HEK293T (cell line): Measurements from ENCODE around the gene FRYL.

ENCODE experiments used
- CTCF ChIA-PET: fragments of 350-600 bp; formaldehyde crosslinking; extraction: SDS; loops from one replicate; lab custom pipeline; 2021; ENCODE audit warnings: antibody characterized with exemption, inconsistent platforms; lab: Yijun Ruan, JAX
- POLR2A ChIA-PET: fragments of 350-600 bp; formaldehyde crosslinking; extraction: SDS; loops from one replicate; lab custom pipeline; 2020; ENCODE audit warnings: antibody characterized with exemption, inconsistent platforms; lab: Yijun Ruan, JAX
- DNase-seq: peaks from one replicate; pipeline ENCODE4 v3.0.0; 2012; ENCODE audit warnings: mixed read lengths; ENCODE audit errors: extremely low spot score
- ARNT ChIP-seq: fragments of 450-650 bp; IDR thresholded peaks from 2 replicates; pipeline ENCODE4 v1.6.1; 2017; ENCODE audit warnings: mild to moderate bottlenecking
- BHLHE40 ChIP-seq: fragments of 450-650 bp; IDR thresholded peaks from 2 replicates; pipeline ENCODE4 v1.6.1; 2016; ENCODE audit warnings: mild to moderate bottlenecking, moderate library complexity, borderline replicate concordance
- CTBP1 ChIP-seq: fragments of 450-650 bp; IDR thresholded peaks from 2 replicates; pipeline ENCODE4 v1.6.1; 2016; ENCODE audit warnings: borderline replicate concordance
- ELF4 ChIP-seq: fragments of 450-650 bp; IDR thresholded peaks from 2 replicates; pipeline ENCODE4 v1.6.1; 2017; ENCODE audit warnings: antibody characterized with exemption
- FOXA1 ChIP-seq: fragments of 450-650 bp; IDR thresholded peaks from 2 replicates; pipeline ENCODE4 v1.6.1; 2016; ENCODE audit warnings: mild to moderate bottlenecking
- FOXK2 ChIP-seq: fragments of 450-650 bp; IDR thresholded peaks from 2 replicates; pipeline ENCODE4 v1.6.1; 2016; ENCODE audit warnings: mild to moderate bottlenecking
- FOXM1 ChIP-seq: fragments of 450-650 bp; IDR thresholded peaks from 2 replicates; pipeline ENCODE4 v1.6.1; 2017; ENCODE audit warnings: mild to moderate bottlenecking, borderline replicate concordance
- HDGF ChIP-seq: fragments of 450-650 bp; IDR thresholded peaks from 2 replicates; pipeline ENCODE4 v1.6.1; 2017; ENCODE audit warnings: antibody characterized with exemption, borderline replicate concordance
- L3MBTL2 ChIP-seq: fragments of 450-650 bp; conservative IDR thresholded peaks from 2 replicates; pipeline ENCODE4 v1.6.1; 2016; ENCODE audit warnings: mild to moderate bottlenecking
- LEF1 ChIP-seq: fragments of 450-650 bp; IDR thresholded peaks from 2 replicates; pipeline ENCODE4 v1.6.1; 2017; ENCODE audit warnings: mild to moderate bottlenecking, borderline replicate concordance
- NFRKB ChIP-seq: fragments of 450-650 bp; IDR thresholded peaks from 2 replicates; pipeline ENCODE4 v1.6.1; 2016; ENCODE audit warnings: mild to moderate bottlenecking, moderate library complexity
- PKNOX1 ChIP-seq: fragments of 450-650 bp; IDR thresholded peaks from 2 replicates; pipeline ENCODE4 v1.6.1; 2016
- SP1 ChIP-seq: fragments of 450-650 bp; IDR thresholded peaks from 2 replicates; pipeline ENCODE4 v1.6.1; 2017
- SUZ12 ChIP-seq: fragments of 450-650 bp; IDR thresholded peaks from 2 replicates; pipeline ENCODE4 v1.6.1; 2016; ENCODE audit warnings: mild to moderate bottlenecking
- TARDBP ChIP-seq: fragments of 450-650 bp; IDR thresholded peaks from 2 replicates; pipeline ENCODE4 v1.6.1; 2016
- ZNF384 ChIP-seq: fragments of 450-650 bp; IDR thresholded peaks from 2 replicates; pipeline ENCODE4 v1.6.1; 2016

The FRYL gene

GRCh38 chr4:48564151-48564550 lies 215.9 kb downstream of the FRYL start:
- ChIA-PET CTCF (no interaction called here), POLR2A (no interaction called here)
- TF ChIP-seq FOXM1, result no peak
- no peak for TF ChIP-seq NFRKB
- no peak for TF ChIP-seq L3MBTL2
- TF ChIP-seq FOXK2, result no peak
- TF ChIP-seq SUZ12, result no peak
- no peak for TF ChIP-seq PKNOX1
- no peak for TF ChIP-seq FOXA1
- no peak for TF ChIP-seq LEF1
- DNase-seq, result no peak

GRCh38 chr4:48558819-48559218 lies 221.3 kb downstream of the FRYL start:
- no peak for DNase-seq
- CTCF ChIA-PET, result no interaction called here
- no peak for TF ChIP-seq FOXM1
- POLR2A ChIA-PET, result no interaction called here

GRCh38 chr4:48558026-48558425 lies 222.1 kb downstream of the FRYL start:
- ChIA-PET POLR2A (no interaction called here), CTCF (interaction anchor here (1.4 kb wide), 1 partner anchor 21 kb away, joined by 4 read pairs; no protein-coding TSS in a partner anchor)
- DNase-seq, result no peak
- TF ChIP-seq ZNF384 (no peak), BHLHE40 (no peak), PKNOX1 (no peak), ARNT (no peak), LEF1 (no peak), L3MBTL2 (no peak), CTBP1 (no peak), NFRKB (no peak), ELF4 (no peak), FOXA1 (no peak), TARDBP (no peak), SUZ12 (no peak), SP1 (no peak), HDGF (no peak), FOXK2 (no peak), FOXM1 (no peak)

GRCh38 chr4:48557478-48557877 lies 222.6 kb downstream of the FRYL start:
- DNase-seq, result no peak
- CTCF ChIA-PET, result interaction anchor here (1.2 to 1.4 kb wide), 2 partner anchors 21 to 143 kb away, joined by 4 read pairs; no protein-coding TSS in a partner anchor
- TF ChIP-seq HDGF, result no peak
- POLR2A ChIA-PET, result no interaction called here

- ChIA-PET POLR2A (no interaction called here), CTCF (interaction anchor here (1.2 kb wide), 1 partner anchor 144 kb away, joined by 4 read pairs; no protein-coding TSS in a partner anchor)
- no peak for DNase-seq
- TF ChIP-seq L3MBTL2, result no peak
- no peak for TF ChIP-seq ELF4
- no peak for TF ChIP-seq SP1
- no peak for TF ChIP-seq BHLHE40
- TF ChIP-seq FOXA1, result no peak
- TF ChIP-seq FOXM1, result no peak
- no peak for TF ChIP-seq NFRKB
These were observed 223.8 kb downstream of the FRYL start for GRCh38 chr4:48556268-48556667.

- DNase-seq, result no peak
- CTCF ChIA-PET, result no interaction called here
- POLR2A ChIA-PET, result no interaction called here
- TF ChIP-seq ZNF384 (no peak), ELF4 (no peak), PKNOX1 (no peak), FOXA1 (no peak), HDGF (no peak), L3MBTL2 (no peak), ARNT (no peak), BHLHE40 (no peak), SP1 (no peak), NFRKB (no peak), FOXM1 (no peak), LEF1 (no peak), CTBP1 (no peak), TARDBP (no peak), FOXK2 (no peak), SUZ12 (no peak)
These were observed 225.5 kb downstream of the FRYL start for GRCh38 chr4:48554606-48555005.

GRCh38 chr4:48553720-48554119 lies 226.4 kb downstream of the FRYL start:
- no peak for DNase-seq
- CTCF ChIA-PET, result interaction anchor here (0.6 kb wide), 1 partner anchor 197 kb away, joined by 3 read pairs; no protein-coding TSS in a partner anchor
- TF ChIP-seq FOXA1, result no peak
- TF ChIP-seq FOXM1, result no peak
- no peak for TF ChIP-seq TARDBP
- no peak for TF ChIP-seq FOXK2
- no peak for TF ChIP-seq BHLHE40
- no peak for TF ChIP-seq SUZ12
- POLR2A ChIA-PET, result no interaction called here
